ENCODE results near the gene MYH9. TPM values are rescaled to one million over a fixed set of nuclear protein-coding genes. Genes with fewer than 3 reads are reported as not detected.

Gene MYH9
- total RNA-seq, 2 donors from 2014 or later = 1,447 to 1,631 TPM

- no peaks in the 10 kb centered on the region for H3K27me3 ChIP-seq (replicated peaks; ENCODE audit: insufficient read depth)
- DNase-seq (ENCODE audit: low spot score) (no peak), ATAC-seq (ENCODE audit: insufficient number of reproducible peaks, low FRiP score, low read depth) (no peak)
- peaks cover 4% of the 10 kb centered on the region for H3K36me3 ChIP-seq
- H3K4me1 ChIP-seq (ENCODE audit: control insufficient read depth in 1 of 2, low read depth in 2 of 2) = peaks cover 81 to 94% of the 10 kb centered on the region in 2 donors
- H3K4me3 ChIP-seq = peak overlapping the region; percentile 62
- no peaks in the 10 kb centered on the region for H3K9me3 ChIP-seq
- no peak for TF ChIP-seq CTCF (IDR thresholded peaks at IDR 0.05)
- peak overlapping the region; percentile 92 to 97 for H3K27ac ChIP-seq
Measured at GRCh38 chr22:36349726-36350125, 38.0 kb downstream of the MYH9 start.

- no peaks in the 10 kb centered on the region for H3K27me3 ChIP-seq (replicated peaks; ENCODE audit: insufficient read depth)
- no peak for ATAC-seq (ENCODE audit: insufficient number of reproducible peaks, low FRiP score, low read depth)
Measured at GRCh38 chr22:36348760-36349159, 39.0 kb downstream of the MYH9 start.

GRCh38 chr22:36347094-36347493 lies 40.7 kb downstream of the MYH9 start:
- ATAC-seq (ENCODE audit: insufficient number of reproducible peaks, low FRiP score, low read depth) (no peak), DNase-seq (ENCODE audit: low spot score) (no peak)
- no peak for TF ChIP-seq CTCF (IDR thresholded peaks at IDR 0.05)
- H3K4me3 ChIP-seq = no peak overlapping the region
- H3K36me3 ChIP-seq = peaks cover 21% of the 10 kb centered on the region
- H3K4me1 ChIP-seq (ENCODE audit: control insufficient read depth in 1 of 2, low read depth in 2 of 2) = peaks cover 77 to 94% of the 10 kb centered on the region in 2 donors
- H3K27ac ChIP-seq = peak overlapping the region; percentile 91 to 99
- no peaks in the 10 kb centered on the region for H3K9me3 ChIP-seq
- no peaks in the 10 kb centered on the region for H3K27me3 ChIP-seq (replicated peaks; ENCODE audit: insufficient read depth)

More at GRCh38 chr22:36348760-36349159, 39.0 kb downstream of the MYH9 start:
- DNase-seq (ENCODE audit: low spot score) = no peak
- H3K9me3 ChIP-seq = no peaks in the 10 kb centered on the region
- peaks cover 81 to 94% of the 10 kb centered on the region in 2 donors for H3K4me1 ChIP-seq (ENCODE audit: control insufficient read depth in 1 of 2, low read depth in 2 of 2)
- H3K4me3 ChIP-seq = peak overlapping the region; percentile 4
- TF ChIP-seq CTCF (IDR thresholded peaks at IDR 0.05) = no peak
- H3K27ac ChIP-seq = peak overlapping the region; percentile 92 to 97
- H3K36me3 ChIP-seq = peaks cover 11% of the 10 kb centered on the region

- no peak for ATAC-seq (ENCODE audit: insufficient number of reproducible peaks, low FRiP score, low read depth)
- no peaks in the 10 kb centered on the region for H3K9me3 ChIP-seq
- peaks cover 46% of the 10 kb centered on the region for H3K36me3 ChIP-seq
- H3K27me3 ChIP-seq (replicated peaks; ENCODE audit: insufficient read depth) = no peaks in the 10 kb centered on the region
- no peak overlapping the region for H3K4me3 ChIP-seq
- no peak for TF ChIP-seq CTCF (IDR thresholded peaks at IDR 0.05)
- H3K4me1 ChIP-seq (ENCODE audit: control insufficient read depth in 1 of 2, low read depth in 2 of 2) = peaks cover 61 to 94% of the 10 kb centered on the region in 2 donors
- DNase-seq (ENCODE audit: low spot score) = no peak
- H3K27ac ChIP-seq = peak overlapping the region; percentile 91 to 99
Measured at GRCh38 chr22:36344106-36344827, 43.5 kb downstream of the MYH9 start.

- ATAC-seq (ENCODE audit: insufficient number of reproducible peaks, low FRiP score, low read depth) (no peak), DNase-seq (ENCODE audit: low spot score) (no peak)
- Histone ChIP-seq H3K4me1 (ENCODE audit: control insufficient read depth in 1 of 2, low read depth in 2 of 2) (peaks cover 62 to 94% of the 10 kb centered on the region in 2 donors), H3K27me3 (replicated peaks; ENCODE audit: insufficient read depth) (no peaks in the 10 kb centered on the region), H3K9me3 (no peaks in the 10 kb centered on the region), H3K4me3 (no peak overlapping the region), H3K27ac (peak overlapping the region; percentile 91 to 99), H3K36me3 (peaks cover 46% of the 10 kb centered on the region)
- TF ChIP-seq CTCF (IDR thresholded peaks at IDR 0.05) = no peak
Measured at GRCh38 chr22:36343720-36344105, 44.1 kb downstream of the MYH9 start.

Data from thoracic aorta (tissue), 2 donors.